Natural killer cell (primary cell): Measurements from ENCODE around the gene THAP5. TPM values are rescaled to one million over a fixed set of nuclear protein-coding genes. Genes with fewer than 3 reads are reported as not detected.
A peak's percentile ranks its signal among the peaks of the same experiment; 100 is the strongest.

Source experiments
- ATAC-seq, 3 donors: fragments of 150-1000 bp in 2 of 3; fragments of 200-7000 bp in 1 of 3; cut with Tn5 transposase; 1 replicate in 1 of 3; 2 replicates in 2 of 3; pipeline ENCODE4 v1.10.0; 2021; ENCODE audit warnings: mild to moderate bottlenecking in 2 of 3, moderate library complexity in 2 of 3
- DNase-seq, 2 donors: peaks; one replicate each; pipeline versions ENCODE4 v3.0.0 to v3.0.0-alpha.2; 2013 to 2021; ENCODE audit warnings: mixed read lengths in 1 of 2
- H3K27ac ChIP-seq: one replicate; pipeline ENCODE4 v1.5.1; 2013; ENCODE audit warnings: mild to moderate bottlenecking, low read length
- H3K27me3 ChIP-seq: one replicate; pipeline ENCODE4 v1.6.1; 2013; ENCODE audit warnings: low read length; ENCODE audit not compliant: control insufficient read depth, insufficient read depth
- H3K36me3 ChIP-seq: one replicate; pipeline ENCODE4 v1.6.1; 2013; ENCODE audit warnings: low read length; ENCODE audit not compliant: control insufficient read depth, insufficient read depth
- H3K4me1 ChIP-seq: one replicate; pipeline ENCODE4 v1.6.1; 2013; ENCODE audit warnings: low read length; ENCODE audit not compliant: control insufficient read depth, insufficient read depth
- H3K4me3 ChIP-seq: one replicate; pipeline ENCODE4 v1.5.1; 2013; ENCODE audit warnings: low read length
- H3K9me3 ChIP-seq: one replicate; pipeline ENCODE4 v1.6.1; 2013; ENCODE audit warnings: low read length; ENCODE audit not compliant: control insufficient read depth, insufficient read depth
- H3K27ac Mint-ChIP-seq, 2 donors: one replicate each; pipeline ENCODE4 v1.8.0; 2022; ENCODE audit warnings: mild to moderate bottlenecking in 2 of 2, mixed read lengths in 2 of 2, moderate library complexity in 1 of 2
- H3K27me3 Mint-ChIP-seq, 2 donors: one replicate each; pipeline ENCODE4 v1.8.0; 2022; ENCODE audit warnings: low read depth in 2 of 2, mixed read lengths in 2 of 2
- H3K36me3 Mint-ChIP-seq: one replicate; pipeline ENCODE4 v1.8.0; 2022; ENCODE audit warnings: mixed read lengths
- H3K4me1 Mint-ChIP-seq, 2 donors: one replicate each; pipeline ENCODE4 v1.8.0; 2022; ENCODE audit warnings: mixed read lengths in 2 of 2
- H3K4me3 Mint-ChIP-seq: one replicate; pipeline ENCODE4 v1.8.0; 2022; ENCODE audit warnings: mild to moderate bottlenecking, moderate library complexity, mixed read lengths
- H3K9me3 Mint-ChIP-seq, 2 donors: one replicate each; pipeline ENCODE4 v1.8.0; 2022; ENCODE audit warnings: mixed read lengths in 2 of 2
- CTCF ChIP-seq: fragments of 200-600 bp; IDR thresholded peaks from one replicate; pipeline ENCODE4 v1.8.0; 2022; ENCODE audit warnings: antibody characterized with exemption
- WGBS: methylation state at CpG from one replicate; pipeline ENCODE4 v1.1.7; 2013; ENCODE audit warnings: missing lambda C conversion rate; ENCODE audit not compliant: insufficient coverage; 5-methylcytosine and 5-hydroxymethylcytosine counted together
- intact Hi-C: fragments of 100-400 bp; cut with micrococcal nuclease; formaldehyde crosslinking; loops from one replicate; pipeline ENCODE4 v1.14.2; 2022
- total RNA-seq, 4 donors: library from RNA; stranded (reverse); fragments of 120-200 nt in 1 of 4; gene quantifications; one replicate each; pipeline versions ENCODE4 v1.2.3 to v1.2.4, GENCODE V29; 2013 to 2022

THAP5 gene
- total RNA-seq, 3 donors from 2014 or later (not counting 1 experiment from before 2014, with no cell fraction given), result 13.8 to 21.0 (median 19.1) TPM

- Mint-ChIP-seq H3K9me3 (no peaks in the 10 kb centered on the region), H3K36me3 (no peaks in the 10 kb centered on the region), H3K27ac (peak within 1 kb of the TSS; percentile 99), H3K4me3 (peak within 1 kb of the TSS; percentile 96), H3K4me1 (peaks cover 34 to 37% of the 10 kb centered on the region in 2 donors), H3K27me3 (peaks cover 0 to 4% of the 10 kb centered on the region in 2 donors)
- H3K4me3 ChIP-seq, result peak within 1 kb of the TSS; percentile 96
- no peaks in the 10 kb centered on the region for H3K9me3 ChIP-seq
- H3K27ac ChIP-seq, result peak within 1 kb of the TSS; percentile 99
- WGBS, result under 1% methylated on average over 62 of the region's 64 CpGs
- no peaks in the 10 kb centered on the region for H3K27me3 ChIP-seq
- intact Hi-C loops, result loop anchor here (1.0 to 5.0 kb wide), 2 partner anchors 43 to 784 kb away; partner anchors contain the start of genes CBLL1, DNAJB9 and THAP5
- DNase-seq, result peak; percentile 99 to 100
- no peak for TF ChIP-seq CTCF
- peak; percentile 89 to 96 (median 89) for ATAC-seq
- peaks cover 10% of the 10 kb centered on the region for H3K4me1 ChIP-seq
- H3K36me3 ChIP-seq, result peaks cover 2% of the 10 kb centered on the region
These were observed 43.3 kb downstream of the THAP5 start, which contains the start of gene PNPLA8 for GRCh38 chr7:108525985-108526767. Gene PNPLA8, minus strand, starts transcription at chr7:108526135. Its CDS starts 10,644 bp downstream, at chr7:108515491.

GRCh38 chr7:108525327-108525984 is 44.0 kb downstream of the THAP5 start:
- Mint-ChIP-seq H3K27ac (peak overlapping the region; percentile 99), H3K4me3 (peak overlapping the region; percentile 96), H3K36me3 (no peaks in the 10 kb centered on the region), H3K9me3 (no peaks in the 10 kb centered on the region), H3K4me1 (peaks cover 37 to 41% of the 10 kb centered on the region in 2 donors), H3K27me3 (peaks cover 0 to 3% of the 10 kb centered on the region in 2 donors)
- no peak for TF ChIP-seq CTCF
- Histone ChIP-seq H3K27ac (peak overlapping the region; percentile 99), H3K4me1 (peaks cover 10% of the 10 kb centered on the region), H3K36me3 (peaks cover 5% of the 10 kb centered on the region), H3K9me3 (no peaks in the 10 kb centered on the region), H3K4me3 (peak overlapping the region; percentile 96), H3K27me3 (no peaks in the 10 kb centered on the region)
- DNase-seq (no peak), ATAC-seq (peak; percentile 32 to 44 (median 38))
- 0% methylated on average over 20 of the region's 22 CpGs for WGBS
- intact Hi-C loops, result loop anchor here (5.0 kb wide), 1 partner anchor 783 kb away; the partner anchor contains the start of gene CBLL1

- no peaks in the 10 kb centered on the region for H3K27me3 ChIP-seq
- WGBS, result 98% methylated on average over 2 of the region's 2 CpGs
- no peak for ATAC-seq
- no peak for TF ChIP-seq CTCF
- no peaks in the 10 kb centered on the region for H3K9me3 ChIP-seq
- H3K4me3 Mint-ChIP-seq, result peak overlapping the region; percentile 0
- peaks cover 12% of the 10 kb centered on the region for H3K36me3 ChIP-seq
- H3K4me1 Mint-ChIP-seq, result peaks cover 47 to 48% of the 10 kb centered on the region in 2 donors
- no peak overlapping the region for H3K4me3 ChIP-seq
- no peaks in the 10 kb centered on the region for H3K9me3 Mint-ChIP-seq
- intact Hi-C loops, result no loop called here
- DNase-seq, result no peak
- peaks cover 10% of the 10 kb centered on the region for H3K4me1 ChIP-seq
- peak overlapping the region; percentile 4 to 8 for H3K27ac Mint-ChIP-seq
- no peak overlapping the region for H3K27ac ChIP-seq
- no peaks in the 10 kb centered on the region for H3K27me3 Mint-ChIP-seq
- no peaks in the 10 kb centered on the region for H3K36me3 Mint-ChIP-seq
These were observed 46.7 kb downstream of the THAP5 start for GRCh38 chr7:108522780-108523179.
